Nephron (organoid): ENCODE measurements around the gene WIPF1.
A peak's percentile ranks its signal among the peaks of the same experiment; 100 is the strongest.

Experiments
- H3K27ac Mint-ChIP-seq, 3 experiments: 2 replicates each; pipeline ENCODE4 v1.8.0; 2020; ENCODE audit warnings: mixed read lengths in 3 of 3, mild to moderate bottlenecking in 2 of 3, moderate library complexity in 1 of 3
- H3K27me3 Mint-ChIP-seq: 2 replicates; pipeline ENCODE4 v1.8.0; 2021; ENCODE audit warnings: low read depth, mild to moderate bottlenecking, moderate library complexity, mixed read lengths
- H3K36me3 Mint-ChIP-seq: 2 replicates; pipeline ENCODE4 v1.8.0; 2020; ENCODE audit warnings: low read depth, mixed read lengths
- H3K4me1 Mint-ChIP-seq: 2 replicates; pipeline ENCODE4 v1.8.0; 2020; ENCODE audit warnings: mixed read lengths
- H3K4me3 Mint-ChIP-seq, 3 experiments: 2 replicates each; pipeline ENCODE4 v1.8.0; 2020; ENCODE audit warnings: mild to moderate bottlenecking in 3 of 3, mixed read lengths in 3 of 3, moderate library complexity in 2 of 3
- H3K9me3 Mint-ChIP-seq: 2 replicates; pipeline ENCODE4 v1.8.0; 2020; ENCODE audit warnings: mixed read lengths
- TF ChIP-seq, protein P1 (sequence below), 3 experiments: fragments of 200-600 bp; sonication (generic); IDR thresholded peaks; one replicate each; pipeline ENCODE4 v1.5.0; 2021; ENCODE audit warnings: antibody characterized with exemption in 3 of 3; ENCODE audit not compliant: unreplicated experiment in 3 of 3

The WIPF1 gene

DNA sequence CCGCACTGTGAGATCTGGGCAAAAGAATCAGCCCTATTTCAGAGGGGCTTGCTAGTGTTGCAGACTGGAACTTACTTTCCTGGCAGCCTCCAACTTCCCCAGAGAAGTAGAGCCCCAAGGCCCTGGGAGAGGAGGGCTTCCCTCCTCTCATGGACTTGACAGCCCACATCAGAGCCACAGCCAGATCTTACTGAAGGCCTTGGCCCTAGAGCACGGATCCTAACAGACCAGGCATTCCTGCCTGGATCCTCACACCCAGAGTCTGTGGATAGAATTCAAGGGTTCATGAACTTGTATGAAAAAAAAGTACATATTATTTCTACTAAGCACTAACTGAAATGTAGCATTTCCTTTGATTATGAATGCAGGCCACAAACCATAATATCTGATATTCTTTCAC lies 8.3 kb downstream of the WIPF1 start:
- H3K27ac Mint-ChIP-seq = peak overlapping the region in 2 of 3 experiments; percentile 66 to 78
- H3K4me1 Mint-ChIP-seq = peaks cover 55% of the 10 kb centered on the region
- no peak overlapping the region for H3K4me3 Mint-ChIP-seq
- no peaks in the 10 kb centered on the region for H3K27me3 Mint-ChIP-seq
- H3K36me3 Mint-ChIP-seq = no peaks in the 10 kb centered on the region
- no peaks in the 10 kb centered on the region for H3K9me3 Mint-ChIP-seq
- TF ChIP-seq, protein P1, sequence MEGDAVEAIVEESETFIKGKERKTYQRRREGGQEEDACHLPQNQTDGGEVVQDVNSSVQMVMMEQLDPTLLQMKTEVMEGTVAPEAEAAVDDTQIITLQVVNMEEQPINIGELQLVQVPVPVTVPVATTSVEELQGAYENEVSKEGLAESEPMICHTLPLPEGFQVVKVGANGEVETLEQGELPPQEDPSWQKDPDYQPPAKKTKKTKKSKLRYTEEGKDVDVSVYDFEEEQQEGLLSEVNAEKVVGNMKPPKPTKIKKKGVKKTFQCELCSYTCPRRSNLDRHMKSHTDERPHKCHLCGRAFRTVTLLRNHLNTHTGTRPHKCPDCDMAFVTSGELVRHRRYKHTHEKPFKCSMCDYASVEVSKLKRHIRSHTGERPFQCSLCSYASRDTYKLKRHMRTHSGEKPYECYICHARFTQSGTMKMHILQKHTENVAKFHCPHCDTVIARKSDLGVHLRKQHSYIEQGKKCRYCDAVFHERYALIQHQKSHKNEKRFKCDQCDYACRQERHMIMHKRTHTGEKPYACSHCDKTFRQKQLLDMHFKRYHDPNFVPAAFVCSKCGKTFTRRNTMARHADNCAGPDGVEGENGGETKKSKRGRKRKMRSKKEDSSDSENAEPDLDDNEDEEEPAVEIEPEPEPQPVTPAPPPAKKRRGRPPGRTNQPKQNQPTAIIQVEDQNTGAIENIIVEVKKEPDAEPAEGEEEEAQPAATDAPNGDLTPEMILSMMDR (IDR thresholded peaks at IDR 0.05; ENCODE audit: unreplicated experiment in 3 of 3) = no peak

DNA sequence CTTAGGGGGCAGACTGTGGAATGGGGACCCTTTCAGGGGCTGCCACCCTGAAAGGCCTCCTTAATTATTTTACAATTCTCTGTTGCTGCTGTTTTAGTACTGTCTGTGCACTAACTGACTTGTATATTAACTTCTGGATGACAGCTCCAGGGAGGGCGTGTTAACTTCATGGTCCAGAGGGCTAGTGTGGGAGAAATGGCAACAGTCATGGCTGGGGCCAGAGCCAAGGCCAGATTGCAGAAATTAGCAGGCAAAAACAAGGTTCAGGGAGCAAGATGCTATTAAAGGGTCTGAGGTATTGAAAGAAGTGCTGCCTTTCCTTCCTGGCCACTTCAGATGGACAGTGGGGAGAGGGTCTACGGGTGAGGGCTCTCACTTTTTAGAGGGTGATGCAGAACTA lies 9.1 kb downstream of the WIPF1 start:
- no peaks in the 10 kb centered on the region for H3K36me3 Mint-ChIP-seq
- H3K9me3 Mint-ChIP-seq = no peaks in the 10 kb centered on the region
- peak overlapping the region; percentile 54 to 78 (median 54) for H3K27ac Mint-ChIP-seq
- no peaks in the 10 kb centered on the region for H3K27me3 Mint-ChIP-seq
- H3K4me3 Mint-ChIP-seq = no peak overlapping the region
- TF ChIP-seq, protein P1 (IDR thresholded peaks at IDR 0.05; ENCODE audit: unreplicated experiment in 3 of 3) = no peak
- H3K4me1 Mint-ChIP-seq = peaks cover 47% of the 10 kb centered on the region

DNA sequence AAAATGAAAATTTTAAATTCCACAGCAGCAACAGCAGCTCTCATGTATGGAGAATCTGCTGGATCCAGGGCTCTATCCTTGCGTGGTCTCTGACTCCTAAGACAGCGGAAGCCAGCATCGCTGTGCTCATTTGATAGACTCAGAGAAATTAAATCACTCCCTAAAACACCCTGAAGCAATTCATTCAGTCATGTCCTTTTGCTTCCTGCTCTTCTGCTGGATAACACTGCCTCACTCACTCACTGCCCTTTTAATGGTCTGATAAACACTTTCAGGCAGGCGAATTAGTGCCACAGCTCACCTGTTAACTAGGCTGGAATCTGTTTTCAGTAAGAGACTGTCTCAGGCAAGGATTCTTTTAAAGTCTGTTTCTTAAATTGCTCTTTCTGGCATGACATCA lies 10.0 kb downstream of the WIPF1 start:
- no peaks in the 10 kb centered on the region for H3K27me3 Mint-ChIP-seq
- H3K36me3 Mint-ChIP-seq = no peaks in the 10 kb centered on the region
- H3K27ac Mint-ChIP-seq = peak overlapping the region in 2 of 3 experiments; percentile 54 to 78

DNA sequence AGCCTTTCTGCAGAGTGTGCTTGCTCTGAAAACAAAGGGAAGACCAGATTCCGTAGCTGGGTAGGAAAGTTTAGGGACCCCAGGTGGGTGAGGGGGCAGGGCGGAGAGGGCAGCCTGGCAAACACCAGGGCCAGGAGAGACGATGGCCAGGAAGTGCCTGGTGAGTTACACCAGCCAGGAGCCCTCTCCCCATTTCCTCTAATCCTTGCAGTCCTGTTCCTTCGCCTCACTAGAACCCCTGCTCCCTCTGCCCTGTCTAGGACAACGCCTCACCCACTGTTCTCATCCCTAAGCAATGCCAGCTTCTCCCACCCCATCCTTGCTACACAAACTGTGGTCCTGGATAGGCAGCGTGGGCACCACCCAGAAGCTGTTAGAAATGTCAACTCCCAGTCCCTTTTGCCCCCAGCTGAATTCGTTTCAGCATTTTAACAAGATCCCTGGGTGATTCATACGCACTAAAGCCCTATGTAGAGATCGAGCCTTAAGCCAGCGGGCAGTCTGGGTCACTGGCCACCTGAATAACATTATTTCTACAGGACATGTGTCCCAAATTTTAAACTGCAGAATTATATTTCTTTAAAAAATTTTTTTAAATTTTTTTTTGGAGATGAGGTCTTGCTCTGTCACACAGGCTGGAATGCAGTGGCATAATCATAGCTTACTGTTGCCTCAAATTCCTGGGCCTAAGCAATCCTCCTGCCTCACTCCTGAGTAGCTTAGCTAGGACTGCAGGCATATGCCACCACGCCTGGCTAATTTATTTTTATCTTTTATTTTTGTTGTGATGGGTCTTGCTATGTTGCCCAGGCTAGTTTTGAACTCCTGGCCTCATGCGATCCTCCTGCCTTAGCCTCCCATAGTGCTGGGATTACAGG lies 10.9 kb downstream of the WIPF1 start:
- Mint-ChIP-seq H3K4me1 (peaks cover 44% of the 10 kb centered on the region), H3K4me3 (no peak overlapping the region), H3K36me3 (no peaks in the 10 kb centered on the region), H3K27me3 (no peaks in the 10 kb centered on the region), H3K27ac (peak overlapping the region in 1 of 3 experiments; percentile 78), H3K9me3 (no peaks in the 10 kb centered on the region)
- TF ChIP-seq, protein P1 (IDR thresholded peaks at IDR 0.05; ENCODE audit: unreplicated experiment in 3 of 3) = no peak

More for the DNA sequence above, 10.0 kb downstream of the WIPF1 start:
- Mint-ChIP-seq H3K9me3 (no peaks in the 10 kb centered on the region), H3K4me3 (no peak overlapping the region), H3K4me1 (peaks cover 42% of the 10 kb centered on the region)
- TF ChIP-seq, protein P1 (IDR thresholded peaks at IDR 0.05; ENCODE audit: unreplicated experiment in 3 of 3) = no peak

GRCh38 chr2:174585657-174586252 lies 11.8 kb downstream of the WIPF1 start:
- no peaks in the 10 kb centered on the region for H3K27me3 Mint-ChIP-seq
- H3K4me1 Mint-ChIP-seq = peaks cover 44% of the 10 kb centered on the region
- H3K27ac Mint-ChIP-seq = no peak overlapping the region
- H3K4me3 Mint-ChIP-seq = no peak overlapping the region
- TF ChIP-seq, protein P1 (IDR thresholded peaks at IDR 0.05; ENCODE audit: unreplicated experiment in 3 of 3) = no peak
- no peaks in the 10 kb centered on the region for H3K9me3 Mint-ChIP-seq
- H3K36me3 Mint-ChIP-seq = peaks cover 4% of the 10 kb centered on the region
